Measurements from ENCODE around the gene FLG2. TPM values are rescaled to one million over a fixed set of nuclear protein-coding genes. Genes with fewer than 3 reads are reported as not detected.

FLG2 gene
- total RNA-seq, 4 donors from 2014 or later = not detected

DNA sequence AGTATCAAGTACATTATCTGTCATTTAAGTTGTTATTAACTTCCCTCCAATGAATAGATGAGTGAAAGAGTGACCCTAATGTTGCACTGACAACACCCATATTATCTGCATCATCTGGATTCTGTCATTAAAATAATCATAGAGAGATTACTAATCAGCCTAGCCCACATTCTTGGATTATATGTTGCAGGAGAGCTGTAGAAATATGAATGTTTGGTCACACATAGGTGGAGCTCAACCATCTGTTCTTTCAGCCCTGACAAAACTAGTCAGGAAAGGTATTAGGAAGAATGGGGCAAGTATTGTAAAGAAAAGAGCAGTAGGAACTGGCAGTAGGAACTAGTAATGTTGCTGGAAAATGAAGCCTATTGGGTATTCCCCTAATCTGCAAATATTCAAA, 15.4 kb downstream of the FLG2 start:
- no peaks in the 10 kb centered on the region for H3K27me3 ChIP-seq
- intact Hi-C loops (cut with DNase I) = no loop called here
- no peaks in the 10 kb centered on the region for H3K4me1 ChIP-seq
- DNase-seq = no peak
- H3K36me3 ChIP-seq = no peaks in the 10 kb centered on the region
- TF ChIP-seq POLR2A (IDR thresholded peaks at IDR 0.05) = no peak
- TF ChIP-seq, protein P1, sequence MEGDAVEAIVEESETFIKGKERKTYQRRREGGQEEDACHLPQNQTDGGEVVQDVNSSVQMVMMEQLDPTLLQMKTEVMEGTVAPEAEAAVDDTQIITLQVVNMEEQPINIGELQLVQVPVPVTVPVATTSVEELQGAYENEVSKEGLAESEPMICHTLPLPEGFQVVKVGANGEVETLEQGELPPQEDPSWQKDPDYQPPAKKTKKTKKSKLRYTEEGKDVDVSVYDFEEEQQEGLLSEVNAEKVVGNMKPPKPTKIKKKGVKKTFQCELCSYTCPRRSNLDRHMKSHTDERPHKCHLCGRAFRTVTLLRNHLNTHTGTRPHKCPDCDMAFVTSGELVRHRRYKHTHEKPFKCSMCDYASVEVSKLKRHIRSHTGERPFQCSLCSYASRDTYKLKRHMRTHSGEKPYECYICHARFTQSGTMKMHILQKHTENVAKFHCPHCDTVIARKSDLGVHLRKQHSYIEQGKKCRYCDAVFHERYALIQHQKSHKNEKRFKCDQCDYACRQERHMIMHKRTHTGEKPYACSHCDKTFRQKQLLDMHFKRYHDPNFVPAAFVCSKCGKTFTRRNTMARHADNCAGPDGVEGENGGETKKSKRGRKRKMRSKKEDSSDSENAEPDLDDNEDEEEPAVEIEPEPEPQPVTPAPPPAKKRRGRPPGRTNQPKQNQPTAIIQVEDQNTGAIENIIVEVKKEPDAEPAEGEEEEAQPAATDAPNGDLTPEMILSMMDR (IDR thresholded peaks at IDR 0.05) = no peak
- no peak overlapping the region for H3K27ac ChIP-seq
- H3K9me3 ChIP-seq = no peaks in the 10 kb centered on the region
- H3K4me3 ChIP-seq (replicated peaks in 1 of 3) = no peak overlapping the region

DNA sequence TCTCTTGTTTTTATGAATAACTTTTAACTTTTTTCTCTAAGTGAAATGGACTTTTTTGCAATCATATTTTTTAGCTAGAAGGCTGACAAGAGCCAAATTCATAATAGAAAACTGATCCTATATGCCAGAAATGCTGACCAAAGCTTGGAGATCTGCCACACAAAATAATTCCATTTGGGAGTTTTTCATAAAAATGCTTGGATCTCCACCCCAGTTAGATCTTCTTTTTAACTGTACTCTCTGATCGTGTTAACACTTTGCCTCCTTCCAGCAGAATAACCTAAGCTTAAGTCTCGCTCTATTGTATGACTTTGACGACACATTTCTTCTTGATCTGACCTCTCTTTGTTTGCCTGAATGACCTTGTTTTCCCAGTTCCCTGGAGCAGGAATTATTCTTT, 16.8 kb downstream of the FLG2 start:
- Histone ChIP-seq H3K4me3 (replicated peaks in 1 of 3) (no peak overlapping the region), H3K27ac (no peak overlapping the region), H3K9me3 (no peaks in the 10 kb centered on the region), H3K4me1 (no peaks in the 10 kb centered on the region), H3K27me3 (no peaks in the 10 kb centered on the region), H3K36me3 (no peaks in the 10 kb centered on the region)
- 64 to 72% methylated on average over 3 of the region's 3 CpGs for WGBS, 2 donors
- intact Hi-C loops (cut with DNase I) = no loop called here
- DNase-seq = no peak
- TF ChIP-seq POLR2A (IDR thresholded peaks at IDR 0.05) = no peak
- TF ChIP-seq, protein P1 (IDR thresholded peaks at IDR 0.05) = no peak

DNA sequence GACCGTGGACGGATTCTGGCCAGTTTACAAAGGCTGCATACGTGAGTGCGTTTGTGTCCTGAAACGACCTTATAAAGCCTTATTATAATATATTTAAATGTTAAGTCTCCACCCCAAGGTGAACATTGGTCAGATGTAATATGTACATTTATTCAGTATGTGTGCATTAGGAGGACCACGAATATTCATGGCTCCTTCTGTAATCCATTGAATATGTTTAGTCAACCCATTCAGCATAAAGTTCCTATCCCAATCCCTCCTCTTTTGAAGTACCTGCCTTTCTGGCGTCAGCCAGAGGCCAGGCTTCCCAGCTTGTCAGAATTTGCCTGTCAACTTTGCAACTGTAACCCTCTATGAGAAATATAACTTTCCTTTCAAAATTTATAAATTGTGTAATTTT, 24.4 kb downstream of the FLG2 start:
- H3K27me3 ChIP-seq = no peaks in the 10 kb centered on the region

DNA sequence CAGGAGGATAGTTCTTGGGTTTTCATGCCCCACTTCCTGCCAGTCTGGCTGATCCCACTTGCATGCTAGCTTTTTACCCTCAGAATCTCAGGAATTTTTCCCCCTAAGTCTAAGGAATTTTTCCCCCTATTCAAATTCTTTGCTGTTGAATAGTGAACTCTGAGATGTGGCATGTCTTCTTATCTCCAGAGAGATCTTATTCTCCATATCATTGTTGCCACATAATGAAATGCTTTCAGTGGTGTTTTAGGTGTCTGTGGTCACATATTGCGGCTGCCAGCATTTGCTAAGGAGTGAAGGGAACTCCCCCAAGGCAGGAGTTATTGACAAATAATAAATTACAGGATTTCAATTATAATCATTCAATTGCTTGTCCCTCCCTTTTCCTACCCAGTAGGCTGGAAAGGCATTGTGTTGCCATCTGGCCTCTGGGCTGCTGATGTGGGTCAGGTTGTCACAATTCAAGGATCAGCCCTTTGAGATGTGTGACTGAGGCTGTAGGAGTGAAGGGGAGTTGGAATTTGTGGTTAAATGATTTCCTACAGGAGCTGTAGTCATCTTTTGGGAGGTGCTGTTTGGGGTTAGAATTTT, 30.9 kb downstream of the FLG2 start:
- no peak for DNase-seq
- Histone ChIP-seq H3K9me3 (no peaks in the 10 kb centered on the region), H3K4me3 (replicated peaks in 1 of 3) (no peak overlapping the region), H3K27me3 (no peaks in the 10 kb centered on the region), H3K36me3 (no peaks in the 10 kb centered on the region), H3K27ac (no peak overlapping the region), H3K4me1 (no peaks in the 10 kb centered on the region)
- 81 to 86% methylated on average over 1 of the region's 1 CpG for WGBS, 2 donors
- no peak for TF ChIP-seq POLR2A (IDR thresholded peaks at IDR 0.05)
- TF ChIP-seq, protein P1 (IDR thresholded peaks at IDR 0.05) = no peak
- intact Hi-C loops (cut with DNase I) = no loop called here

More for the DNA sequence above, 24.4 kb downstream of the FLG2 start:
- intact Hi-C loops (cut with DNase I) = no loop called here
- WGBS, 2 donors = 35 to 42% methylated on average over 7 of the region's 7 CpGs
- H3K36me3 ChIP-seq = no peaks in the 10 kb centered on the region
- TF ChIP-seq POLR2A (IDR thresholded peaks at IDR 0.05) = no peak
- TF ChIP-seq, protein P1 (IDR thresholded peaks at IDR 0.05) = no peak
- no peak overlapping the region for H3K27ac ChIP-seq
- DNase-seq = no peak
- peaks cover 0 to 4% of the 10 kb centered on the region in 2 donors for H3K4me1 ChIP-seq
- H3K4me3 ChIP-seq (replicated peaks in 1 of 3) = no peak overlapping the region
- H3K9me3 ChIP-seq = no peaks in the 10 kb centered on the region

DNA sequence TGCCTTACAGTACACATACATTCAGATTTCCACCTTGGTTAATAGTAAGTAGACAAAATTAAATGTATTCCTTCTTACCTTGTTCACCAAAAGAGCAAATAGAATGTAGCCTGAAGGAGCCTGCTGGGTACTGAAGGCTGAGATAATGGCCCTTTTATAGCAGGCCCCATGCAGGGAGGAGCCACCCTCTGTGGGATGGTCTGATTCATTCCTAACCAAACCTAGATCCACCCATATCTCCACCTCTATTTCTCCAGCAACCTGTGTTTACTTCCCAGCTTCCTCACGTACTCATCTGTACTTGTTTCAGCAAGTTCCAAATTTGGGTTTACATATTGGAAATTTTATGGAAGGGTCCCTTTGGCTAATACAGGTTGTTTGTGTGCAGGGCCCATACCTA, 34.7 kb downstream of the FLG2 start, which contains the start of gene FLG:
Gene FLG, minus strand, starts transcription at position 129 of the 400 bp plus-strand sequence. CDS start 9,783 bp downstream, outside the sequence.
- H3K4me1 ChIP-seq = no peaks in the 10 kb centered on the region

More for the DNA sequence above, 34.7 kb downstream of the FLG2 start, which contains the start of gene FLG:
- Histone ChIP-seq H3K4me3 (replicated peaks in 1 of 3) (no peak within 1 kb of the TSS), H3K27ac (no peak within 1 kb of the TSS), H3K36me3 (no peaks in the 10 kb centered on the region), H3K9me3 (no peaks in the 10 kb centered on the region), H3K27me3 (no peaks in the 10 kb centered on the region)
- TF ChIP-seq POLR2A (IDR thresholded peaks at IDR 0.05) = no peak
- TF ChIP-seq, protein P1 (IDR thresholded peaks at IDR 0.05) = no peak
- intact Hi-C loops (cut with DNase I) = no loop called here
- DNase-seq = no peak
- WGBS, 2 donors = 86 to 100% methylated on average over 1 of the region's 1 CpG

Data from thyroid gland (tissue), 4 donors.